NK-92 treated with Interleukin-12 subunit alpha and Interleukin-12 subunit beta, amount 100 ng/mL, for 24 hours (cell line): ENCODE measurements around the gene FRMD8.
A peak's percentile ranks its signal among the peaks of the same experiment; 100 is the strongest.

ENCODE experiments used
- DNase-seq: peaks from one replicate; lab custom pipeline; 2025; lab: John Stamatoyannopoulos, UW

FRMD8 gene

DNA sequence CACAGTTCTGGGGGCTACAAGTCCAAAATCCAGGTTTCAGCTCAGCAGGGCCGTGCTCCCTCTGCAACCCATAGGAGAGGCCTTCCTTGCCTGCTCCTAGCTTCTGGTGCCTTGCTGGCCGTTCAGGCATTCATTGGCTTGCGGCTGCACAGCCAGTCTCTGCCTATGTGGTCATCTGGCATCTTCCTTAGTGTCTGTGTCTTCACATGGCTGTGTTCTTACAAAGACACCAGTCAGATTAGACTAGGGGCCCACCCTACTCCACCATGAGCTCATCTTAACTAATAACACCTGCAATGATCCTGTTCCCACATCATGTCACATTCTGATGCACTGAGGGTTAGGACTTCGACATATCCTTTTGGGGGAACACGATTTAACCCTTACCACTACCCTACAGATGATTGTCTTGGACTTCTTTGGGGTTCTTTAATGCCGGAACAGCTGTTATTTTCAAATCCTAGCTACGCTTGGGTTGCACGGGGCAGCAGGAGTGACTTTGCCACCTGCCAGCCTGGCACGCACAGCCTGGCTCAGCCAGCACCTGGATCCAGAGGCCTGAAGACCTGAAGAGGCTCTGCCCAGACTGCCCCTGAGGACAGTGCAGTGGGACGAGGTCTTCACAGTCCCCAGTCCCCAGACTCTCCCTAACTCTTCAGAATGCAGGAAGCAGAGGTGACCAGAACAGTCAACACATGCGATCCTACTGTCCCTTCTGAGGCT, 28.5 kb downstream of the FRMD8 start:
- no peak for DNase-seq

DNA sequence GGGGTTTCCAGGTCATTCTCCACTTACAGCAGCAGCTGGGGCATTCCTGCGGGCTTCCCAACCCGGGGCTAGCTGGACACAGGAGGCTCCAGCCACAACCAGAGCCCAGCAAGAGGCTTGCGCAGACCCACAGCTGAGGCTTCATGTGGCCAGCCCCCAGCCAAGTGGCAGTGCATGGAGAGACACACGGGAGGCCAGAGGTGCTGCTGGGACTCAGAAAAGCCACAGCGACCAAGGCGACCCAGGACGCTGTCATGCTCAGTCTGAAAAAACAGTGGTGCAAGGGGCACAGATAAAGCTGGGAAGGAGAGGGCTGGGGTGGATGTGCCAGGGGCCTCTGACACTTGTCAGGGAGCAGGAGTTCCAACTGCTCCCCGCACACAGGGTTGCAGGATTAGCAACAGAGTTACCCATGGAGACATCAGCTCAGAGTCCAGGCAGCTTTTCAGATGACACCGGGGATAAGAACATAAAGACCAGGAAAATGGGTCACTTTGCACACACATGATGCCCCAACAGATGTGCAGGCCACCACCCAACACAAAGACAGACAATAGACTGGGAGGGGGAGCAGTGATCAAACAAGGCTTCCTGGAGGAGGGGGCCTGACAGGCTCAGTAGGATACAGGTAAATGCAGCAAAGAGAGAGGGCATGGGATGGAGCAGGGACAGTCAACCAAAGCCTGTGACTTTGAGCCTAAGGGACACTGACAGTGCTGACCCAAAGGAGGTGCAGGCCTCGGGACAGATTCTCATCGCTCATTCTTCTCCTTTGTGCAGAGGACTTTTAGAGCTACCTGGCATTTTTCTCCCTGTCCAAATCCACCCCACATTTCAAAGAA, 29.3 kb downstream of the FRMD8 start:
- no peak for DNase-seq

DNA sequence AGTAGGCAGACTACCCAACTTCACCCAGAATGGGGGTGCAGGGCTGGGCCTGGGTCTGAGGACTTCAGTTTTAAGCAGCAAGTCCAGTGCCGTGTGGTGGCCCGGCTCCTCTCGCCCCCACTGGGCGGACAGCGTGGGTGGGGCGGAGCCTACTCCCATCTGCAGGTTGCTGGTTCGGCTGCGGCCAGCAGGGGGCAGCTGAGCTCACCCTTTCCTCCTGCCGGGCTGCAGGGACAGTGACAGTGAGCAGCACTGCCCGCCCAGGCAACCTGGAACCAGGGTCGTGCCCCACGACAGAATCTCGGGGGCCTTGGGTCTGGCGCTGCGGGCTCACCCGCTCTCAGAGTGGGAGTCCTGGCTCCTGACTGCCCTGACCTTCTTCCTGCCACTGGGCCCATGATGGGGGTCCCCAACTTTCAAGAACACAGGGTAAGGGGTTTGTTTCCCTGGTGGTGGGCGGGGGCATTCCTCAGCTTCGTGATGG, 29.9 kb downstream of the FRMD8 start:
- peak; percentile 82 for DNase-seq

DNA sequence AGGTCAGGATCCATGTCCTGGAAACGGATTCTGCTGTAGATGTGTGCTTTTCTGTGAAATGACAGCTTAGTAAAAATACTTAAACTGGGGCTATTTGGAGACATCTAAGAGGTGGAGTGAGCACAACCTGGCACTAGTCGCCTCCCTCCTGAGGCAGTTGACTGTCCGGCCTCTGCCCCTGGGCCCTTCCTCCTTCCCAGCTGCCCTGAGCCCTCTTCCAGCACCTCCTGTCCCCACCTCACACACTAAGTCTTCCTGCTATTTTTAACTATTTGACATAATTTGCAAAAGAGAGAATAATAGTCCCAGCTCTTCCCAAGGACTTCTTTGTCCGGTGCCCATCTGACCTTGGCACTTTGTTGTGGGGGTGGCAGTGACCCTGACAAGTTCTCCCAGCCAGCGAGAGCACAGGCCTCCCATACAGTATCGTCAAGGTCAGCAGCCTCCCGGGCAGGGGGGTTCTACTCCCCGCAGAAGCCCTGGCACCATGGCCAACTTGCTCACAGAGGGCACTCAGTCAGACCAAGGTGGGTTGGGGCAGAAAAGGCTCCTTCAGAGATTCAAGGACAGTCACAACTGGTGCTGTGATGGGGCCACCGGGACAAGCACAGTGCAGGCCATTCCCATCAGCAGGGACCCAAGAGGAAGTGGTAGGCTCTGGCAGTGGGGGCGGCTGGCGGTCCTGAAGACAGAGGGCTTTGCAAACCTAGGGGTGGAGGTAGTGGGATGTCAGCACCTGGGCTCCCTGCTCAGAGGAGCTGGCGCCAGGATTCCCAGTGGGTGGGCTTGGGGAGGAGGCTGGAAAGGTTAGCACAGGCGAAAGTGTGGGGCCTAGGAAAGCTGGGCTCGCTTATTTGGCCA, 30.6 kb downstream of the FRMD8 start:
- DNase-seq, result no peak

DNA sequence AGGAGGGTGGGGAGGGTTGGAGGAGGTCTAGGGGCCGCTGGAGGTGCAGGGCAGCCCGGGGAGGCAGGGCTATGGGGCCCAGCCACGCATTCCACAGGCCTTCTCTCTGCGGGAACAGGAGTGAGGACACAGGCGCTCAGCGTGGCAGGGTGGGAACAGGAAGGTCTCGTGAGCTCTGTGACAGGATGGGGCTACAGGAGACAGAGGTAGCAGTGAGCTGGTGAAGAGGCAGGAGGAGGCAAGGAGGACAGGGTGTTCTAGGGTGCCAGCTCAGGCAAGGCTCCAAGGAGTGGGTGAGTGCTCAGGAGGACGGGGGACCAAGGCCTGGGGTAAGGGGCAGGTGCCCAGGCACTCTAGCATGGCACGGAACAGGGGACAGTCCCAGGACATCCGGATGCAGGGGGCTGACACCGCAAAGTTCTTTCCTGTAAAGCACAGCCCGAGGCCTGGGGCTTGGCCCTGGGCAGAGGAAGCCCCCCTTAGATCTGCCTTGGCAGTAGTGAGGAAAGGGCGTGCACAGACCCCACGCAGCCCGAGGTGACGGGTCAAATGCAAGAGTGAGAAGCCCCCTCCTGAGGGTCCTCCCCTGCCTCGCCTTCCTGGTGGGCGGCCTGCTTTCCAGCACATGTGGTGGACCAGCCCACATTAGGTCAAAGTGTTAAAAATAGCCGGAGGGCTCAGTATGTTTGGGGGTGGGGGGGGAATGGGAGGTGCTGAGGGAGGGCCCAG, 31.4 kb downstream of the FRMD8 start:
- DNase-seq, result no peak

DNA sequence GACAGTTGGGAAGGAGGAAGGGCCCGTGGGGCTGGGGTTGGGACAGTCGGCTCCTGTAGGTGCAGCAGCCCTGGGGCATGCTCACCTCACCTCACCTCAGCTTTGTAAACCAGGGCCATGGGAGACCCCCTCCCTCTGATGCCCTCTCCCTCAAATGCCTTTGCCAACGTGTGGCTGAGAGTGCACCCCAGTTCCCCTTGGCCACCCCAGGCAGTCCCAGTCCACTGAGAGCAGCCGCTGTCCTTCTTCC, 31.9 kb downstream of the FRMD8 start:
- peak; percentile 54 for DNase-seq

DNA sequence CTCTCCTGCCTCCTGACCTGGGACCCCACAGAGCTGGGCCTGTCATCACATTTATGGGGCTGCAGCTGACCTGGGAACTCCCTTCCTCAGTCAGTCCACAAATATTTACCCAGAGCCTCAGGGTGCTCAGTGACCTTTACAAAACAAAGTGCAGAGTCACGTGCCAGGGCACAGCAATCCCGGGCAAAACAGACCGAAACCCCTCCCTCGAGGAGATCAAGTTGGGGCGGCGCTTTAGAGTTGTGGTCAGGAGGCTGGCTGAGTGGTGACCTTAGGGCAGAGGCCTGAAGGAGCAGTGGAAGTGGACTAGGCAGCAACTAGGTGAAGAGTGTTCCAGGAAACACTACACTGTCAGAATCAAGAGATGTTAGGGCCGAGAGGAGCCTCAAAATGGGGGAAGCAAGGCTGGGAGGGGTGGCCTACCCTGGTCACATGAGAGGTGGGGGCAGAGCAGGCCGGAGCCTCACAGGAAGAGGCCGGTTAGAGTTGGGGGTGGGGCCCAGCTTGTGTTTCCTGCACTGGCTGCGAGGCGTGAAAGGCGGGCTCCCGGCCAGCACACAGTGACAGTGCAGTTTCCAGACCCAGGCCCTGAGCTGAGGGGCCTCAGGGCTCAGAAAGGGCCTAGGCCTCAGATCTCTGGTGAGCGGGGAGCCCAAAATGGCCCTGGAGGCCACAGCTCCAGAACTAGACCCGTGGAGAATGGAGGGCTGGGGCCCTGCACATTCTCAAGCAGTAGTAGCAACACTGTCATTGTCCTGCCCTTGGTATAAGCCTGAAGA, 32.4 kb downstream of the FRMD8 start:
- peak; percentile 97 for DNase-seq

DNA sequence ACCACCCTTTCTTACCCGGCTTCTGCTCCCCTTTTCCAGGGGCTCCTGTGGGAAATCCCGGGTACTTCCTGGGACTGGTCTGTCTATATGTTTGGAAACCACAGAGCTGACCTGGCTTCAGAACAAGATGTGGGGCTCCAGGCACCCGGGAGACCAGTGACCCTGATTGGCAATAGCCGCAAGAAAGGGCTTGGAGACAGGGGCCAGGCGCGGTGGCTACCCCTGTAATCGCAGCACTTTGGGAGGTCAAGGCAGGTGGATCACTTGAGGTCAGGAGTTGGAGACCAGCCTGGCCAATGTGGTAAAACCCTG, 33.0 kb downstream of the FRMD8 start:
- DNase-seq, result peak; percentile 57

DNA sequence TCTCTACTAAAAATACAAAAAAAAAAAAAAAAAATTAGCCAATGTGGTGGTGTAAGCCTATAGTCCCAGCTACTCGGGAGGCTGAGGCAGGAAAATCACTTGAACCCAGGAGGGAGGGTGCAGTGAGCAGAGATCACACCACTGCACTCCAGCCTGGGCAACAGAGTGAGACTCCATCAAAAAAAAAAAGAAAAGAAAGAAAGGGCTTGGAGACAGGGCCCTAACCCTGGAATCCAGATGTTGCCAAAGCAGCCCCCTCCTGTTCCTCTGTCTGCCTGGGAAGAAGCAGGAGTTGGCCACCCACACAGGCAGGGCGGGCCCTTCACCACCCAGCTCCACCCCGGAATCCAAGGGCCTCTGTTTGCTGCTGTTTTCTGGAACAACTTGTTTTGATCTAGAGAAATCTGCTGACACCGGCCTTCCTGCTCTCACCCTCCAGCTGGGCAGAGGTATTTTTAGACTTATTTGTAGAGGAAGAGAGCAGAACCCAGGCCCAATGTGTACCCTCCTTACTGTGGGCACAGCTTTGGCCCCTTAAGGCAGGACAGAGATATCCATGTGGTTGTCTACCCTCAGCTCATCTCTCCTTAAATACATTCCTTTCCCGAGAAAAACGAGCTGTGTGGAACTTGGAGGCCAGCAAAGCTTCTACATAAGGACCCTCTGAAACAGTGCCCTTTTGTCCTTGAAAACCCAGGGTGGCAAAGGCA, 33.5 kb downstream of the FRMD8 start:
- DNase-seq, result peak; percentile 56

DNA sequence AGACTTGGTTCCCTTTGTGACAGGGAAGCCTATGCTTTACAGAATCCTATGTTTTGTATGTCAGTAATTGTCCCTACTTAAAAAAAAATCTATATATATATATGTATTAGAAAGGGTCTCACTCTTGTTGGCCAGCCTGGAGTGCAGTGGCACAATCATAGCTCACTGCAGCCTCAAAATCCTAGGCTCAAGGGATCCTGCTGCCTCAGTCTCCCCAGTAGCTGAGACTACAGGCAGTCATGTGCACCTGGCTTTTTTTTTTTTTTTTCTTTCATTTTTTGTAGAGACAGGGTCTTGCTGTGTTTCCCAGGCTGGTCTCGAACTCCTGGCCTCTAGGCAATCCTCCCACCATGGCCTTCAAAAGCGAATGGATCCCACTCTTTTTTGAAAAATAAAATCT, 34.1 kb downstream of the FRMD8 start:
- no peak for DNase-seq

DNA sequence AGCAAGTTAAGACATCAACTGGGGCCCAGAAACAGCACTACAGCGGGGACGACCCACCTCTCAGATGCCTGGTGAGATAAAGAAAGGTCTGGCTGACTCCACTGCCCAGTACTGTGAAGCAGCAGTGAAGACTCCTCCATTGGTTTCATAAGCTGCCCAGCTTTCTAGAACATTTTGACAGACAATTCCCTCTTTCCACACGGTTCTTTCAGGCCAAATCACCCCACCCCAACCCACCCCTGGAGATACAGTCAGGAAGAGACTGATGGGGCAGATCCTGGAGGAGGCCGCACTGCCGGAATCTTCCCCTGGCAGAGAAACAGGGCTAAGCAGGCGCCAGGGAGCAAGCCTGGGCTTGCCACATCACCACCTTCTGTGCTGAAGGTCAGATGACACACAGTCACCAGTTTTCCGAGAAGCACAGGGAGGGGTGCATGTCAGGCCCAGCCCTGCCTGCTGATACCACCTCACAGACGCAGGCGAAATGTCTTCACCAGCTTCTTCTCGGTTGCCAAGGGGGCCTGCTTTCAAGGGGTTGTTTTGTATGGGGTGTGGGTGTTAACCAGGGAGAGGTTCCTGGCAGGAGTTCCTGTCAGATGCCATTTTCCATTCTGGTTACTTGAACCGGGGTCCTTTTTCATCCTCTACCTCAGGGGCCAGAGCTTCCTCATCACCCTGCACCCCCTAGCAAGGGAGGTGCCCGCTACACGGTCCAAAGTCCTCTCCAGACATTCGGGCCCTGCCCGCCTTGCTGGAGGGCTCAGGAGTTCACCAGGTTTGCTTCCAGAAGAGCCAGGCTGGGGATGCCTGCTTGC, 34.7 kb downstream of the FRMD8 start:
- DNase-seq, result peak; percentile 90

DNA sequence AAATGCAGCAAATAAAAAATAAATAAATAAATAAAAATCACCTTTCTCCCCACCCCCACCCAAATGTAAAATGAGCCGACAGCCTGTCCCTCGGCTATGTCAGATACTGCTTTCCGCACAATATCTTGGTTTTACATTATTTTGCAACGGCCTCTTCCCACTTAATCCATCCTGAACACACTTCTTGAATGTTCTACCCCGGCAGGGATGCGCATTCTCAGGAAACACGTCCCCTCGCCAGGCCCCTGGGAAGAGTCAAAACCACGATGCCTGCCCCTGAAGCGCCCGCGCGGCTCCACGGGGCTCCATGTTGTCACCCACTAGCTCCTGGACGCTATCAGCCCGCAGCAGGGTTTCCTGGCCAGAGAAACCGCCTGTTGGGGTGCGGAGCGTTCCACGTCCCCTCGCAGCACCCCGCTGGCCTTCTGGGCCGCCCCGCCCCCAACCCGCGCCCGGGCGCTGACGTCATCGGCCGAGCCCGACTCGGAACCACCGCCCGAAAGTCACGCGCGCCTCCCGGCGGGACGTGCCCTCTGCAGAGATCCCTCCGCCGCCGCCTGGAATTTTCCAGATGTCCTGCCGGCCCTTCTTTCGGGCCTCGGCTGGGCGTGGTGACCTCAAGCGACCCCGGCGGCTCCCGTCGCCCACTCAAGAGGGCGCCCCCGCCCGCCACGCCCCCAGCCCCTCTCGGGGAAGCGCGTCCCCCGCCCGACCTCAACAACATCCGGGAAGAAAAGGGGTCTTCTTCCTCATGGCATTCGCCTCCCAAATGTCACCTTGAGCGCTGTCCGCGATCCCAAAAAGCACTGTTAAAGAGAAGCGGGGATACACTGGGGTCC, 35.6 kb downstream of the FRMD8 start:
- peak; percentile 98 for DNase-seq

DNA sequence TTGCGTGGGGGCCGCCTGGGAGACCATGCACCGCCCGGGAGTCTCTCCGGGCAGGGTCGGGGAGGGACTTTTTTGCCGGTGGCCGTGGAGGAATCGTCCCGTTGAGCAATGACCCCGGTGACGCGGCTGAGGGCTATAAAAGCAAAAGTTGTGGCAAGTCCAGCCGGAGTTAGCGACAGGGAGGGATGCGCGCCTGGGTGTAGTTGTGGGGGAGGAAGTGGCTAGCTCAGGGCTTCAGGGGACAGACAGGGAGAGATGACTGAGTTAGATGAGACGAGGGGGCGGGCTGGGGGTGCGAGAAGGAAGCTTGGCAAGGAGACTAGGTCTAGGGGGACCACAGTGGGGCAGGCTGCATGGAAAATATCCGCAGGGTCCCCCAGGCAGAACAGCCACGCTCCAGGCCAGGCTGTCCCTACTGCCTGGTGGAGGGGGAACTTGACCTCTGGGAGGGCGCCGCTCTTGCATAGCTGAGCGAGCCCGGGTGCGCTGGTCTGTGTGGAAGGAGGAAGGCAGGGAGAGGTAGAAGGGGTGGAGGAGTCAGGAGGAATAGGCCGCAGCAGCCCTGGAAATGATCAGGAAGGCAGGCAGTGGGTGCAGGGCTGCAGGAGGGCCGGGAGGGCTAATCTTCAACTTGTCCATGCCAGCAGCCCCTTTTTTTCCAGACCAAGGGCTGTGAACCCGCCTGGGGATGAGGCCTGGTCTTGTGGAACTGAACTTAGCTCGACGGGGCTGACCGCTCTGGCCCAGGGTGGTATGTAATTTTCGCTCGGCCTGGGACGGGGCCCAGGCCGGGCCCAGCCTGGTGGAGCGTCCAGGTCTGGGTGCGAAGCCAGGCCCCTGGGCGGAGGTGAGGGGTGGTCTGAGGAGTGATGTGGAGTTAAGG, 36.4 kb downstream of the FRMD8 start, which contains the start of gene NEAT1:
Gene NEAT1 (plus strand): TSS at position 166 of the 883 bp plus-strand sequence.
- DNase-seq, result peak; percentile 90

DNA sequence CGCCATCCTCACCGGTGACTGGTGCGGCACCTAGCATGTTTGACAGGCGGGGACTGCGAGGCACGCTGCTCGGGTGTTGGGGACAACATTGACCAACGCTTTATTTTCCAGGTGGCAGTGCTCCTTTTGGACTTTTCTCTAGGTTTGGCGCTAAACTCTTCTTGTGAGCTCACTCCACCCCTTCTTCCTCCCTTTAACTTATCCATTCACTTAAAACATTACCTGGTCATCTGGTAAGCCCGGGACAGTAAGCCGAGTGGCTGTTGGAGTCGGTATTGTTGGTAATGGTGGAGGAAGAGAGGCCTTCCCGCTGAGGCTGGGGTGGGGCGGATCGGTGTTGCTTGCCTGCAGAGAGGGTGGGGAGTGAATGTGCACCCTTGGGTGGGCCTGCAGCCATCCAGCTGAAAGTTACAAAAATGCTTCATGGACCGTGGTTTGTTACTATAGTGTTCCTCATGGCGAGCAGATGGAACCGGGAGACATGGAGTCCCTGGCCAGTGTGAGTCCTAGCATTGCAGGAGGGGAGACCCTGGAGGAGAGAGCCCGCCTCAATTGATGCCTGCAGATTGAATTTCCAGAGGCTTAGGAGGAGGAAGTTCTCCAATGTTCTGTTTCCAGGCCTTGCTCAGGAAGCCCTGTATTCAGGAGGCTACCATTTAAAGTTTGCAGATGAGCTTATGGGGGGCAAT, 37.2 kb downstream of the FRMD8 start:
- no peak for DNase-seq

DNA sequence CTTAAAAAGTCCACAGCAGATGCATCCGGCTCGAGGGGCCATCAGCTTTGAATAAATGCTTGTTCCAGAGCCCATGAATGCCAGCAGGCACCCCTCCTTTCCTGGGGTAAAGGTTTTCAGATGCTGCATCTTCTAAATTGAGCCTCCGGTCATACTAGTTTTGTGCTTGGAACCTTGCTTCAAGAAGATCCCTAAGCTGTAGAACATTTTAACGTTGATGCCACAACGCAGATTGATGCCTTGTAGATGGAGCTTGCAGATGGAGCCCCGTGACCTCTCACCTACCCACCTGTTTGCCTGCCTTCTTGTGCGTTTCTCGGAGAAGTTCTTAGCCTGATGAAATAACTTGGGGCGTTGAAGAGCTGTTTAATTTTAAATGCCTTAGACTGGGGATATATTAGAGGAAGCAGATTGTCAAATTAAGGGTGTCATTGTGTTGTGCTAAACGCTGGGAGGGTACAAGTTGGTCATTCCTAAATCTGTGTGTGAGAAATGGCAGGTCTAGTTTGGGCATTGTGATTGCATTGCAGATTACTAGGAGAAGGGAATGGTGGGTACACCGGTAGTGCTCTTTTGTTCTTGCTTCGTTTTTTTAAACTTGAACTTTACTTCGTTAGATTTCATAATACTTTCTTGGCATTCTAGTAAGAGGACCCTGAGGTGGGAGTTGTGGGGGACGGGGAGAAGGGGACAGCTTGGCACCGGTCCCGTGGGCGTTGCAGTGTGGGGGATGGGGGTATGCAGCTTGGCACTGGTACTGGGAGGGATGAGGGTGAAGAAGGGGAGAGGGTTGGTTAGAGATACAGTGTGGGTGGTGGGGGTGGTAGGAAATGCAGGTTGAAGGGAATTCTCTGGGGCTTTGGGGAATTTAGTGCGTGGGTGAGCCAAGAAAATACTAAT, 38.0 kb downstream of the FRMD8 start:
- peak; percentile 63 for DNase-seq
